NCI-H2029 (cell line): ENCODE results near the gene SMCR8.
"Not testable (repeated sequence)": the region's sequence is repeated elsewhere in the genome, so short reads cannot be mapped to it uniquely, and the experiment has no call there.

ENCODE experiments used
- DNase-seq: peaks from one replicate; lab custom pipeline; 2025; lab: John Stamatoyannopoulos, UW

SMCR8 gene

DNA sequence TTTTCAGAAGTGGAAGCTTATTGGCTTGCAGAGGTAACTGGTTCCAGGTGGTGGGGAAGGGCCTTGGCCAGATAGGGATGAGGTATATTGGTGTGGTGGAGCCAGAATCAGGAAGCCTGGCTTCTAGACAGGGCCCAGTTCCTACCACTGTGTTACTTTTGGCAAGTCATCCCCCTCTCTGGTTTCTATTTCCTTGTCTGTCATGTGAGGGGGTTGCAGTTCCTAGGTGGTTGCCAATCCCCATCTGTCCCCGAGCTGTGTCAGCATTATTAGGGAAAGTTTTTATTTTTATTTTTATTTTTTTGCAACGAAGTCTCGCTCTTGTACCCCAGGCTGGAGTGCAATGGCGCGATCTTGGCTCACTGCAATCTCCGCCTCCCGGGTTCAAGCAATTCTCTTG lies 3.0 kb downstream of the SMCR8 start:
- DNase-seq: no peak

DNA sequence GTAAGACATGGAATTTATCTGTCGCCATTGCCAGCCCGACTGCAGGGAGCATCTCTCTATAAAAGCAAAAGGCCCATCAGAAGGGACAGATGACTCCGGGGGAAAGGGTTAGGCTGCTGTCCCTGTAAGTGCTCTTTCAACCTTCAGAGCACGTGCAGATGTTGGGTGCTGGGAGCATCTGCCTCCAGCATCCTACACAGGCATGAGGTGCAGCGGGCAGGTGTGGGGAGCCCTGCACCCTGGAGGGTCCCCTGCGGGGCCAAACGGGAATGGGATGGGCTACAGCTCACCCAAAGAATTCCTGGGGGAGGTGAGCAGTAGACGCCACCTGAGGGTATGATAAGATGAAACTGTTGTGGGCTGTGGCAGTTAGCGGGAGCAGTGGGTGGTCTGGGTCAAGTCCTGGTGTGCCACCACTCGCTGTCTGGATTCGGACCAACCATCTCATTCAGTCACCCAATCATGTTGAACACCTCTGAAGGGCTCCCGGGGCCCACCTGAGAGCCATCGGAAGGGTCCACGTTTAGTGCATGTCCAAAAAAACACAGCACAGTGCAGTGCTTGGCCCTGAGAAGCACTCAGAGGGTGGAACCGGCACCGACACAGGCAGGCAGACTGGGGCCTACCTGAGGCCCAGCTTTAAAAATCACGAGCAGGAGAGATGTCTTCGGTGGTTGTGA lies 3.8 kb downstream of the SMCR8 start:
- no peak for DNase-seq

- DNase-seq: no peak
Observed at GRCh38 chr17:18319604-18320256, 4.6 kb downstream of the SMCR8 start.

DNA sequence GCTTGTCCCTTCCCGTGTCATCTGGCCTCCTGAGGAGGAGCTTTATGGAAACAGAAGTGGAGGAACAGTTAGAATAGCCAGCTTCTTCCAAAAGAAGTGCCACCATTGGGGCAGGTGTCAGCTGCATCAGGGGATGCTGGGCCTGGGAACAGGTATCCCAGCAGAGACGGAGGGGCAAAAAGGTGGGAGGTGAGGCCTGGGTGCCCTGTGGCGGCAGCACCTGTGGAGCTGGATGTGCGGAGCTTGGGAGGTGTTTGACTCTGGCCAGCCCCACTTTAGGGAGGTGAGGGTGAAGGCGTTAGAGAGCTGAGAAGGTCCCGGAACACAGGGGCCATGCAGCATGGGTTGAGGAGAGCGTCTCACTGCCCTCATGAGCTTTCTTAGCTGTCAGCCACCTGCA lies 5.2 kb downstream of the SMCR8 start:
- DNase-seq: no peak

- no peak for DNase-seq
Observed at GRCh38 chr17:18321309-18321708, 6.2 kb downstream of the SMCR8 start.

- DNase-seq: no peak
Observed at GRCh38 chr17:18322522-18322921, 7.4 kb downstream of the SMCR8 start.

- DNase-seq: no peak
Observed at GRCh38 chr17:18323007-18323406, 7.9 kb downstream of the SMCR8 start.

DNA sequence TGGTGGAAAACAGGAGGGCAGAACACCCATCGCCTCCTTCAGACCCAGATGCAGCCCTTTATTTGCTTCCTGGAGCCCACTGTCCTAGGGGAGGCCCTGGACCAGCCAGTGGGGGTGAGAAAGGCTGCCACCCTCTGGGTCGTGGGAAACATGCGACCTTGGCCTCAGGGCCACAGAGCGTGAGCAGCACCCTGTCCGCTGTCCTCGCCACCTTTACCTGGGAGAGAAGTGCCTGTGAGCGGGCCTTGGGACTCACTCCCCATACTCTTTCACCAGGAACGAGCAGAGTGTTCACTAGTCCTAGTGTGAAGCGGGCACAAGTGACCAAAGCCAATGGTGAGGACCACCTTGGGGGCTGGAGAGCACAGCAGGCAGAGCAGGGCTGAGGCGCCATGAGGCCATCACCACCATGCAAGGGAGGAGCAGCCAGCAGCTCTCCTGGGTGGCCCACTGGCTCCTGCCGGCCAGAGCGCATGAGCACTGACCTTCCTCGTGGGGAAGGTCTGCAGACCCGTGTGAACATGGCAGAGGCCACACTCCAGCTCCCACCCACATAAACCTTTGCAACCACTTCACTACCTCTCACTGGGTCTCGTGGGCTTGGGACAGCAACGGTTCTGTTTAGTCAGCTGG lies 8.5 kb downstream of the SMCR8 start:
- no peak for DNase-seq

GRCh38 chr17:18324140-18325050 lies 9.3 kb downstream of the SMCR8 start:
- DNase-seq: no peak

DNA sequence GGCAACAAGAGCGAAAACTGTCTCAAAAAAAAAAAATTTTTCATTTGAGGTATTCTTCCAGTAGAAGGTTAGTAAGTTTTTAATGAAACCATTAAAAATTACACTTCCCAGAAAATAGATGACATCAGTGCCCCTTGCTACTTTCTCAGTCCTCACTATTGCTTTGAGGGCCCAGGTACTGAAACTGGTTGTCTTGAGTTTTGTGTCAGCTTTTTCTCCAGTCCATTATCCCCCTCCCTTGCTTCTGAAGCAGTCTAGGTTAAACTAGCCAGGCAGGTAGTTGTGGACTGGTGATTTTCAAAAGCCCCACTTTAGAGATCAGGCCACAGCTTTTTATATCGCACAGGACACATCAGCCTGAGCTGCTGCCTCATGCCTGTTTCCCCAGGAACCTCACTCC lies 10.9 kb downstream of the SMCR8 start:
- no peak for DNase-seq

- no peak for DNase-seq
Observed at GRCh38 chr17:18326572-18326971, 11.5 kb downstream of the SMCR8 start.

- no peak for DNase-seq
Observed at GRCh38 chr17:18327093-18327492, 12.0 kb downstream of the SMCR8 start.

- DNase-seq: no peak
Observed at GRCh38 chr17:18327556-18327955, 12.5 kb downstream of the SMCR8 start.

GRCh38 chr17:18328643-18329204 lies 13.6 kb downstream of the SMCR8 start:
- no peak for DNase-seq

- no peak for DNase-seq
Observed at GRCh38 chr17:18331879-18332278, 16.8 kb downstream of the SMCR8 start.

GRCh38 chr17:18332909-18333489 lies 17.9 kb downstream of the SMCR8 start:
- no peak for DNase-seq

DNA sequence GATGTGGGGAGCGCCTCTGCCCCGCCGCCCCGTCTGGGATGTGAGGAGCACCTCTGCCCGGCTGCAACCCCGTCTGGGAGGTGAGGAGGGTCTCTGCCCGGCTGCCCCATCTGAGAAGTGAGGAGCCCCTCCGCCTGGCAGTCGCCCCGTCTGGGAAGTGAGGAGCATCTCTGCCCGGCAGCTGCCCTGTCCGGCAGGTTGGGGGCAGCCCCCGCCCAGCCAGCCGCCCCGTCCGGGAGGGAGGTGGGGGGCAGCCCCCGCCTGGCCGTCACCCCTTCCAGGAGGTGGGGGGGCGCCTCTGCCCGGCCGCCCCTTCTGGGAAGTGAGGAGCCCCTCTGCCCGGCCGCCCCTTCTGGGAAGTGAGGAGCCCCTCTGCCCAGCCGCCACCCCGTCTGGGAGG lies 23.1 kb downstream of the SMCR8 start:
- DNase-seq: not testable (repeated sequence)

- DNase-seq: no peak
Observed at GRCh38 chr17:18339933-18340332, 24.8 kb downstream of the SMCR8 start.

DNA sequence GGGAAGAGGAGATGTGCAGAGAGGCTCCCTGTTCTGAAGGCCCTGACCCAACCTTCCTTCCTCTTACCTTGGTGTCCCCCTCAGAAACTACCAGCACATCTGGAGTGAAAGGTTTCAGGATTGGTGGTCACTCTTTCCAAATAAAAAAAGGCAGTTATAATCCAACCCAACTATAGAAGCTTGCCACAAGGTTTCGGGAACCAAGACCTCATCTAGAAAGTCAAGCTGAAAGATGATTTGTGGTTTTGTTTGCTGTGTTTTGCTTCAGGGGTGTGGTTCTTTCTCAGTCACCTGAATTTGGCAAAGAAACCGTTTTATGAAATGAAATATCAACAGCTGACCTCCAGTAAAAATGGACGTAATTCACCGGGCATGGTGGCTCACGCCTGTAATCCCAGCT lies 28.9 kb downstream of the SMCR8 start:
- DNase-seq: no peak

- no peak for DNase-seq
Observed at GRCh38 chr17:18353541-18353940, 38.4 kb downstream of the SMCR8 start.

GRCh38 chr17:18356624-18357023 lies 41.5 kb downstream of the SMCR8 start:
- DNase-seq: no peak

GRCh38 chr17:18360518-18360917 lies 45.4 kb downstream of the SMCR8 start:
- no peak for DNase-seq
